Caki2 (cell line): ENCODE data around the gene ZNF335. TPM values are rescaled to one million over a fixed set of nuclear protein-coding genes. Genes with fewer than 3 reads are reported as not detected.

Experiments used
- DNase-seq: peaks from one replicate; pipeline ENCODE4 v3.0.0-alpha.2; 2015; ENCODE audit warnings: low read depth
- in situ Hi-C: cut with HindIII; loops from 2 replicates; pipeline ENCODE4 v1.10.0; 2016; ENCODE audit warnings: low sequenced_read_pairs, low pct_unique_long_range_greater_than_20kb, mixed read lengths
- total RNA-seq: library from RNA; depleted of rRNA; stranded (reverse); fragments of >200 nt; shearing (Covaris generic); gene quantifications from 2 replicates; pipeline ENCODE4 v1.2.3, GENCODE V29; 2014; ENCODE audit warnings: low replicate concordance; rRNA removed

The ZNF335 gene, protein sequence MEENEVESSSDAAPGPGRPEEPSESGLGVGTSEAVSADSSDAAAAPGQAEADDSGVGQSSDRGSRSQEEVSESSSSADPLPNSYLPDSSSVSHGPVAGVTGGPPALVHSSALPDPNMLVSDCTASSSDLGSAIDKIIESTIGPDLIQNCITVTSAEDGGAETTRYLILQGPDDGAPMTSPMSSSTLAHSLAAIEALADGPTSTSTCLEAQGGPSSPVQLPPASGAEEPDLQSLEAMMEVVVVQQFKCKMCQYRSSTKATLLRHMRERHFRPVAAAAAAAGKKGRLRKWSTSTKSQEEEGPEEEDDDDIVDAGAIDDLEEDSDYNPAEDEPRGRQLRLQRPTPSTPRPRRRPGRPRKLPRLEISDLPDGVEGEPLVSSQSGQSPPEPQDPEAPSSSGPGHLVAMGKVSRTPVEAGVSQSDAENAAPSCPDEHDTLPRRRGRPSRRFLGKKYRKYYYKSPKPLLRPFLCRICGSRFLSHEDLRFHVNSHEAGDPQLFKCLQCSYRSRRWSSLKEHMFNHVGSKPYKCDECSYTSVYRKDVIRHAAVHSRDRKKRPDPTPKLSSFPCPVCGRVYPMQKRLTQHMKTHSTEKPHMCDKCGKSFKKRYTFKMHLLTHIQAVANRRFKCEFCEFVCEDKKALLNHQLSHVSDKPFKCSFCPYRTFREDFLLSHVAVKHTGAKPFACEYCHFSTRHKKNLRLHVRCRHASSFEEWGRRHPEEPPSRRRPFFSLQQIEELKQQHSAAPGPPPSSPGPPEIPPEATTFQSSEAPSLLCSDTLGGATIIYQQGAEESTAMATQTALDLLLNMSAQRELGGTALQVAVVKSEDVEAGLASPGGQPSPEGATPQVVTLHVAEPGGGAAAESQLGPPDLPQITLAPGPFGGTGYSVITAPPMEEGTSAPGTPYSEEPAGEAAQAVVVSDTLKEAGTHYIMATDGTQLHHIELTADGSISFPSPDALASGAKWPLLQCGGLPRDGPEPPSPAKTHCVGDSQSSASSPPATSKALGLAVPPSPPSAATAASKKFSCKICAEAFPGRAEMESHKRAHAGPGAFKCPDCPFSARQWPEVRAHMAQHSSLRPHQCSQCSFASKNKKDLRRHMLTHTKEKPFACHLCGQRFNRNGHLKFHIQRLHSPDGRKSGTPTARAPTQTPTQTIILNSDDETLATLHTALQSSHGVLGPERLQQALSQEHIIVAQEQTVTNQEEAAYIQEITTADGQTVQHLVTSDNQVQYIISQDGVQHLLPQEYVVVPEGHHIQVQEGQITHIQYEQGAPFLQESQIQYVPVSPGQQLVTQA (N-terminal part only)
- total RNA-seq = 4.8 and 5.4 TPM in 2 replicates

DNA sequence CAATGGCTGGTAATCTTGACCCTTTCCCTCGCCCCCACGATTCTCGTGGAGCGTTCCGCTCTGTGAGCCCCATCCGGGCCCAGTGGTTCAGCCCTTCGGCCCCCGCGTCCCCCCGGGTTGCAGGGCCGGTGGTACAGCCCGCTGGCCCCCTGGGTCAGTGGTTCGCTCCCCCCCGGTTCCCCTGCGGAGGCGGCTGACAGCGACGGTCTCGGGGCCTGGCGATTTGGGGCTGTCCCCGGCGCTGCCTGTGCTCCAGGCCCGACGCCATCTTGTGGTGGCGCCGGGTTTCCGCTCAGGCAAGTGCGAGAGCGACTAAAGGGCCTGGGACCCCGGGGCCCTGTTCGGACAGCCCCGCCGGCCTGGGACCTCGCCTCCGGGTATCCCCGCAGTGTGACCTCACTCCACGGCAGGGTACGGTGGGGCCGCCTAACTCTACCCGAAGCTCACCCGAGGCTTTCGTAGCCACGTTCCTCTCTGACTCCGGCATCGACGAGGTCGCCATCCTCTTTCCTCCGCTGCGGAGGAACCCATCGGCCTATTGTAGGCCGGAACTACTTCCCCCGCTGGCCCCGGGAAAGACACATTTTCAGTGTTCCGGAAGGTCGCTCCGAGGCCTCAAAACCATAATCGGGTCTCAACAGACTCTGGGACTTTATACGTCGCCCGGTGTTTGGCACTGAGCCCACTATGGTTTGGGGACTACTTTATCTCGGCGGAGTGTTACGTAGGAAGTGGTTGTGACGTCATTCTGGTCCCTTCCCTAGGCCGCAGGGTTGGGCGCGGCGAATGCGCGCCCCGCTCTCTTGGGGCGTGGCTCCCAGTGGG lies at the start of gene ZNF335:
ZNF335 (minus strand) TSS at position 529 of the 825 bp plus-strand sequence. CDS start 793 bp downstream, outside the sequence.
- DNase-seq = peak; percentile 96
- in situ Hi-C loops = no loop called here

DNA sequence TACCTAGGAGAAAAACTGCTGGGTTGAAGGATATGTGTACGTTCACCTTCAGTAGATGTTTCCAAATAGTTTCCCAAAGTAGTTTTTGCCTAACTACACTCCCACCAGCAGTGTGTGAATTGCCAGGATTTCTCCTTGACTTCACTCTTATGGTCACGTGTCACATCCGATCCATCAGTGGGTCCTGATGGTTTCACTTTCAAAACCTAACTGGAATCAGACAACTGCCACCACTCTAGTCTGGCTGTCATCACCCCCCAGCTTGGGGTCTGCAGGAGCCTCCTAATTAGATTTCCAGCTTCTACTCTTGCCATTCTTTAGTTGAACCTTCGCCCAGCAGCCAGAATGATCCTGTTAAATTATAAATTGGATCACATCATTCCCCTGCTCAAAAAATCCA lies 48.6 kb upstream of the ZNF335 start:
- in situ Hi-C loops = no loop called here

DNA sequence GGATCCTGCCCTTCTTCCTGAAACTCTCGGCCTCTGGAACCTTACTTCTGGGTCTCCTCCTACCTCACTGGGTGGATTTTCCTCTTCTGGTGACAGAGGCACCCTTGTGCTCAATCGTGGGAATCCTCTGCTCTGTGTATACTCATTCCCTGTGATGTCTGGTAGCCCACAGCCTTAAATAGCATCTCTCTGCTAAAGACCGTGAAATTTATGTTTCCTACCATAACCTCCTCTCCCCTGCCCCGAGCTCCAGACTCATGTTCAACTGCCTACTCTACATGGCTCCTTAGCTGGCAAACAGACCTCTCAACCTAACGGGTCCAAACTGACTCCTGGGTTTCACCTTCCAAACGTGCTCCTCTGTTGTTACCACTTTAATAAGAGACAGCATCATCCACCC lies 46.6 kb upstream of the ZNF335 start:
- in situ Hi-C loops = no loop called here

More for the DNA sequence above, 48.6 kb upstream of the ZNF335 start:
- DNase-seq = no peak

DNA sequence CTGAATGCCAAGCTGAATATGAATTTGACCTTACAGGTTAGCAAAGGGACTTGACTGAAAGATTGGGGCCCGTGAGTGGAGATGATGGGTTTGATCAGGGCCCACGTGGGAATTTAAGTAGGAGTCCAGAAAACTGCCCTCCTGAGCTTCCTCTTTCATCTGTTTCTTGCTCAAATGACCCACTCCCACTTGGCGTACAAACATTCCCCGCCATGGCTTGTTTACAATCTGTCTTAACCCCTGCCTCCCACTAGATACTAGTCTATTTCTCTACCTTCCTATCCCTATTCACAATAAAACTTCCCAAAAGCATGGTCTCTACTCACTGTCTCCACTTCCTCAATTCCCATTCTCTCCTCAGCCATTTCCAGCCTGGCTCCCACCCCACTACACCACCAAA lies 46.1 kb upstream of the ZNF335 start:
- in situ Hi-C loops = no loop called here
- DNase-seq = no peak

More for the DNA sequence above, 46.6 kb upstream of the ZNF335 start:
- DNase-seq = no peak

DNA sequence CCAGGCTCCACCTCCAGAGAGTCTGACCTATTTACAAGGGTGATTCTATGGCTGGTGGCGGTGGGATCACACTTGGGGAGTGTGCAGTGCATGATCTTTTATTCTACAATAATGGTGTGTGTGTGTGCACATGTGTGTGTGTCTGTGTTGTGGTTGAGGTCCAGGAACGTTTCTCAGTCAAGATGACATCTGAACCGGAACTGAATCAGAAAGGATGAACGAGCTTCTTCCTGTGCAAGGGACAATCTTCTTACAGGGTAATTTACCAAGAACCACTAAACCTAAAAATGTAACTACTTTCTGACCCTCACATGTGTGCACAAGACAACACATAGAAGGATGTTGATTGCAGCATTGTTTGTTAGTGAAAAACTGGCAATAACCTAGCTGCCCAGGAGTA lies 45.3 kb upstream of the ZNF335 start:
- no peak for DNase-seq
- in situ Hi-C loops = no loop called here

DNA sequence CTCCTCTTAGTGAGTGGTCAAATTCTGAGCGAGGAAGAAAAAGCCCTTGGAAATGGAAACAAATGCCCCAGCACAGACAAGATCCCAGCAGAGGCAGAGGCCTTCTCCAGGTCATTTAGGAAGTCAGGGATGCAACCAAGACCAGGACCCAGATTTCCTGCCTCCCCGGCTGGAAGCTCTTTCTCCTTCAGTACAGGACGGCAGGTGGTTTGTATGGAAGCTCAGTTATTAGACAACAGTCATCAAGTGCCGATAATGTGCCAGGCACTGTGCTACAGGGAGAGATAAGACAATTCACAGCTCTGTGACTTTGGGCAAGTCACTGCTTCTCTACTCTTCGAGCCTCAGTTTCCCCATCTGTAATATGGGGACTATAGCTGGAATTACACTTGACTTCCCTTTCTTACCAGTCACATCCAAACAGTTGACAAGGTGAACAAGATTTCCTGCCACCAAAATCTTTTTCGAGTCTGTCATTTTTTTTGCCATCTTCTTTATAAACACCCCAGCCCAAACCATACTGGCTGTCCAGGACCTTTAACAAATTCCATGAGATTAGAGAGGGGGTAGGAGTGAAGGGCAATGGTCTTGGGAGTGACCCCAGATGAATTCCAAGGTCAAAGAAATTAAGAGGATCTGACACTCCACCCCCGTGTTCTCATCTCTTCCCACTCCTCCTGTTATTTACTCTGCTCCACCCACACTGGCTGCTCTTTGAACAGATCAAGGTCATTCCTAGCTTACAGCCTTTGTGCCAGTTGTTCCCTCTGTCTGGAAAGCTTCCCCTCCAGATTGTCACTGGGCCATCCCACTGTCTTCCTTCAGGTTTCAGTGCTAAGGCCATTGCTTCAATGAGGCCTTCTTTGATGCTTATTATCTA lies 42.8 kb upstream of the ZNF335 start:
- no peak for DNase-seq
- in situ Hi-C loops = no loop called here

DNA sequence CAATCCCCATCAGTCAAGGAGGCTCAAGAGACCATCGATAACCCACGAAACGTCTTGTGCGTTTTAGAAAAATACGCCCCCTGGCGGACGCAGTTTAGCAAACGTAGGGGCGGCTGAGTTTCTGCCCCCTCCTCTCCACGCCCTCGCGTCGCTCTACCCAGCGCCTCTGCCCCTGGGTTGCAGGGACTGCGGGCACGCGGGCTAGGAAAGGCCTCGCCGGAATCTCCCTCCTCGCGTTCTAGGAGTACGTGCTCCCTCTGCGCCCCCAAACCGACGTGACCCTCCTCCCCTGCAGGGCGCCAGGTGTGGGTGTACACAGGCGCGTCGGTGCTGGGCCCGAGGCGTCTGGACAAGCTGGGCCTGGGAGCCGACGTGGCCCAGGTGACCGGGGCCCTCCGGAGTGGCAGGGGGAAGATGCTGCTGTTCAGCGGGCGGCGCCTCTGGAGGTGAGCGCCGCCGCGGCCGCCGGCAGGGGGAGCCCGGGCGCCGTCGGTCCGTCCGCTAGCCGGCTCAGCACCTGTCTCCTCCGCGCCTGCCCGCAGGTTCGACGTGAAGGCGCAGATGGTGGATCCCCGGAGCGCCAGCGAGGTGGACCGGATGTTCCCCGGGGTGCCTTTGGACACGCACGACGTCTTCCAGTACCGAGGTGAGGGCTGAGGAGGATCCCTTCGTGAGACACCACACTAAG lies 42.0 kb upstream of the ZNF335 start:
- DNase-seq = peak; percentile 75
- in situ Hi-C loops = no loop called here

DNA sequence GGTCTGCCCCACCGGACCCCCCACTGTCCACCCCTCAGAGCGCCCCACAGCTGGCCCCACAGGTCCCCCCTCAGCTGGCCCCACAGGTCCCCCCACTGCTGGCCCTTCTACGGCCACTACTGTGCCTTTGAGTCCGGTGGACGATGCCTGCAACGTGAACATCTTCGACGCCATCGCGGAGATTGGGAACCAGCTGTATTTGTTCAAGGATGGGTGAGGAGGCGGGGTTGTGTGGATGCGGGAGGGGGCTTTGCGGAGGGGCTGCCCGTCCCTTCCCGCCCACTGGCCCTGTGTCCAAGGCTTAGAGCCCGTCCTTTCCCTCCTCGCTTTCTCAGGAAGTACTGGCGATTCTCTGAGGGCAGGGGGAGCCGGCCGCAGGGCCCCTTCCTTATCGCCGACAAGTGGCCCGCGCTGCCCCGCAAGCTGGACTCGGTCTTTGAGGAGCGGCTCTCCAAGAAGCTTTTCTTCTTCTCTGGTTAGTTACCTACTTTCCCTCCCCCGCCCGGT lies 41.4 kb upstream of the ZNF335 start:
- in situ Hi-C loops = no loop called here

DNA sequence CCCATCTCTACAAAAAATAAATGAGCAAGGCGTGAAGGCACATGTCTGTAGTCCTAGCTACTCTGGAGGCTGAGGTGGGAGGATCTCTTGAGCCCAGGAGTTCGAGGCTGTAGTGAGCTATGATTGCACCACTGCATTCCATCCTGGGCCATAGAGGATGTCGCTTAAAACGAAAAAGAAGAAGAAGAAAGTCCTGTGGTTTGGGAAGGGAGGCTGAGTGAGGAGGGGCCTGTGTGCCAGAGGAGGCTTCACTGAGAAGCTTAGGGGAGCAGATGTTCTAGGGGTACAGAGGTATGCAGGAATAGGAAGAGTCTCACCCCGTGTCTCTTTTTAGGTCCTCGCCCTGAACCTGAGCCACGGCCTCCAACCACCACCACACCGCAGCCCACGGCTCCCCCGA lies 40.9 kb upstream of the ZNF335 start:
- no peak for DNase-seq
- in situ Hi-C loops = no loop called here

More for the DNA sequence above, 41.4 kb upstream of the ZNF335 start:
- DNase-seq = no peak

DNA sequence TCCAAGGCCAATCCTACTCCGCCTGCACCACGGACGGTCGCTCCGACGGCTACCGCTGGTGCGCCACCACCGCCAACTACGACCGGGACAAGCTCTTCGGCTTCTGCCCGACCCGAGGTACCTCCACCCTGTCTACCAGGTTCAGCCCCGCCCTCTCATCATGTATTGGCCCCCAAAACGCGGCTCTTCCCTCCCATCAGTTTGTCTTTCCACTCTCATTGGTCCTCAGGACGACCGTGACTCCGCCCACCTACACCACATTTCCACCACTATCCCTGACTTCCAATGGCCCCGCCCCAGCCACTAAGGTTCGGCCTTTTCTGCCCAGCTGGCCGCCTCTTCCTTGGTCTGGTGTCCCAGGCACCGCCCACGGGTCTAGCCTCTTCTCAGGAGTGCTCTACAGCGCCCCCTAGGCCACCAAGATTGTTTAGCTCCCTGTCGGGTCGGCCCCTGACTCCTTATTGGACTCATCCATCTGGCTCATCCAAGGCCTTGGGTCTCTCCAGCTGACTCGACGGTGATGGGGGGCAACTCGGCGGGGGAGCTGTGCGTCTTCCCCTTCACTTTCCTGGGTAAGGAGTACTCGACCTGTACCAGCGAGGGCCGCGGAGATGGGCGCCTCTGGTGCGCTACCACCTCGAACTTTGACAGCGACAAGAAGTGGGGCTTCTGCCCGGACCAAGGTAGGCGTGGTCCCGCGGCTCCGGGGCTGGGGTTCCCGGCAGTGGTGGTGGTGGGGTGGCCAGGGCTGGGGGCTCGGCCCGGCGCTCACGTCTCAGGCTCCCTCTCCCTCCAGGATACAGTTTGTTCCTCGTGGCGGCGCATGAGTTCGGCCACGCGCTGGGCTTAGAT lies 39.9 kb upstream of the ZNF335 start:
- DNase-seq = peak; percentile 98
- in situ Hi-C loops = no loop called here

DNA sequence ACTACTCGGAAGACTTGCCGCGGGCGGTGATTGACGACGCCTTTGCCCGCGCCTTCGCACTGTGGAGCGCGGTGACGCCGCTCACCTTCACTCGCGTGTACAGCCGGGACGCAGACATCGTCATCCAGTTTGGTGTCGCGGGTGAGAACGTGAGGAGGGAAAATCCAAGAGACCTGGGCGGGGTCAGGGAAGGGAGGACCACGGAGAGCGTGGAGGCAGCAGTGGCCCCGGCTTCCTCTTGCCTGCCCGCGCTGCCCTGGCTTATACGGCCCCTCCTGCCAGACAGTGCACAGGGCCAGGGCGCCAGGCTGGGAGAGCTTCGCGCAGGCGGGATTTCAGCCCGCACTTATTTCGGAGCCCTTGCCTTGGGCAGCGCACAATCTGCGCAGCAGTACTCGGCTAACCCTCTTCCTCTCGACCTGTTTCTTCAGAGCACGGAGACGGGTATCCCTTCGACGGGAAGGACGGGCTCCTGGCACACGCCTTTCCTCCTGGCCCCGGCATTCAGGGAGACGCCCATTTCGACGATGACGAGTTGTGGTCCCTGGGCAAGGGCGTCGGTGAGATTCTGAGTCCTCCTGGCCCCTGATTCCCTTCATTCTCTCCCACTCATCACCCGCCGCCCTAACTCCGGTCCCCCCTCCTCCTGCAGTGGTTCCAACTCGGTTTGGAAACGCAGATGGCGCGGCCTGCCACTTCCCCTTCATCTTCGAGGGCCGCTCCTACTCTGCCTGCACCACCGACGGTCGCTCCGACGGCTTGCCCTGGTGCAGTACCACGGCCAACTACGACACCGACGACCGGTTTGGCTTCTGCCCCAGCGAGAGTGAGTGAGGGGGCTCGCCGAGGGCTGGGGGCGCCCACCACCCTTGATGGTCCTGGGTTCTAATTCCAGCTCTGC lies 38.7 kb upstream of the ZNF335 start:
- in situ Hi-C loops = no loop called here
- DNase-seq = no peak

DNA sequence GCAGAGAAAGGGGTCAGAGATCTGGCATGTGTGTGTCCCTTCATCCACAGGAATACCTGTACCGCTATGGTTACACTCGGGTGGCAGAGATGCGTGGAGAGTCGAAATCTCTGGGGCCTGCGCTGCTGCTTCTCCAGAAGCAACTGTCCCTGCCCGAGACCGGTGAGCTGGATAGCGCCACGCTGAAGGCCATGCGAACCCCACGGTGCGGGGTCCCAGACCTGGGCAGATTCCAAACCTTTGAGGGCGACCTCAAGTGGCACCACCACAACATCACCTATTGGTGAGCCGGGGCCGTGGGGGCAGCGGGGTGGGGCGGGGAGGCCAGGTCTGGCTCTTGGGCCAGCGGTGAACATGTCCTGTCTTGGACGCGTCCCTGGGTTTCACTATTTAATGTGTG lies 37.8 kb upstream of the ZNF335 start:
- no peak for DNase-seq
- in situ Hi-C loops = no loop called here

DNA sequence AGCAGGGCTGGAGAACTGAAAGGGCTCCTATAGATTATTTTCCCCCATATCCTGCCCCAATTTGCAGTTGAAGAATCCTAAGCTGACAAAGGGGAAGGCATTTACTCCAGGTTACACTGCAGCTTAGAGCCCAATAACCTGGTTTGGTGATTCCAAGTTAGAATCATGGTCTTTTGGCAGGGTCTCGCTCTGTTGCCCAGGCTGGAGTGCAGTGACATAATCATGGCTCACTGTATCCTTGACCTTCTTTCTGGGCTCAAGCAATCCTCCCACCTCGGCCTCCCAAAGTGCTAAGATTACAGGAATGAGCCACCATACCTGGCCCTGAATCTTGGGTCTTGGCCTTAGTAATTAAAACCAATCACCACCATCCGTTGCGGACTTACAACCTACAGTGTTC lies 35.7 kb upstream of the ZNF335 start:
- in situ Hi-C loops = no loop called here
- DNase-seq = no peak

DNA sequence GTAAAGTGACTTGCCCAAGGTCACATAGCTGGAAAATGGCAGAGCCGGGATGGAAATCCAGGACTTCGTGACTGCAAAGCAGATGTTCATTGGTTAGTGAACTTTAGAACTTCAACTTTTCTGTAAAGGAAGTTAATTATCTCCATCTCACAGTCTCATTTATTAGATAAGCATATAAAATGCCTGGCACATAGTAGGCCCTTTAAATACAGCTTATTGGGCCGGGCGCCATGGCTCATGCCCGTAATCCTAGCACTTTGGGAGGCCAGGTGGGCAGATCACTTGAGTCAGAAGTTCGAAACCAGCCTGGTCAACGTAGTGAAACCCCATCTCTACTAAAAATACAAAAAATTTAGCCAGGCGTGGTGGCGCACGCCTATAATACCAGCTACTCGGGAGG lies 35.0 kb upstream of the ZNF335 start:
- no peak for DNase-seq
- in situ Hi-C loops = no loop called here
